Mucosa of descending colon (tissue), 3 donors: ENCODE data around the gene ERC2. TPM values are rescaled to one million over a fixed set of nuclear protein-coding genes. Genes with fewer than 3 reads are reported as not detected.
A peak's percentile ranks its signal among the peaks of the same experiment; 100 is the strongest.

Source experiments
- ATAC-seq: fragments of 200-7000 bp; cut with Tn5 transposase; one replicate; pipeline ENCODE4 v1.9.1; 2020; ENCODE audit warnings: mild to moderate bottlenecking, moderate library complexity
- DNase-seq, 3 donors: peaks; one replicate each; pipeline ENCODE4 v3.0.0-alpha.2; 2020
- H3K36me3 ChIP-seq: fragments of 200-600 bp; one replicate; pipeline ENCODE4 v1.8.0; 2021; ENCODE audit warnings: low read depth, mild to moderate bottlenecking
- H3K4me1 ChIP-seq: fragments of 200-600 bp; one replicate; pipeline ENCODE4 v1.8.0; 2021; ENCODE audit warnings: low read depth, mild to moderate bottlenecking
- H3K4me3 ChIP-seq: fragments of 200-600 bp; one replicate; pipeline ENCODE4 v1.8.0; 2021; ENCODE audit warnings: mild to moderate bottlenecking
- H3K9me3 ChIP-seq: fragments of 200-600 bp; one replicate; pipeline ENCODE4 v1.8.0; 2021; ENCODE audit warnings: mild to moderate bottlenecking
- CTCF ChIP-seq: fragments of 200-600 bp; IDR thresholded peaks from one replicate; pipeline ENCODE4 v1.8.0; 2022; ENCODE audit warnings: antibody characterized with exemption, mild to moderate bottlenecking
- intact Hi-C, 2 donors: fragments of 100-400 bp; cut with DNase I in 1 of 2; cut with micrococcal nuclease in 1 of 2; formaldehyde crosslinking; loops; one replicate each; pipeline versions ENCODE4 v1.11.0 to v1.11.1; 2022; cut with DNase I, micrococcal nuclease
- total RNA-seq, 3 donors: library from RNA; stranded (reverse); fragmentation: NEBNext Ultra II Directional in 2 of 3; extraction: Animal tissue kit (Norgen Biotek cat#: 25700) in 2 of 3; gene quantifications; one replicate each; pipeline versions ENCODE4 v1.2.1 to v1.2.4, GENCODE V29; 2021 to 2023
- donor health status: DM: no; HTN: no; CAD: no; lungs with moderate emphysema.
- donor health status: DM: no; HTN: no; CAD: no.
- donor health status: DM: no; HTN: yes; CAD: no.

ERC2 gene
- total RNA-seq, 3 donors from 2014 or later, result 0.06 to 1.8 (median 0.43) TPM

GRCh38 chr3:55795296-55795695 lies 673.0 kb downstream of the ERC2 start:
- no peak overlapping the region for H3K4me3 ChIP-seq
- no peaks in the 10 kb centered on the region for H3K4me1 ChIP-seq
- H3K36me3 ChIP-seq, result no peaks in the 10 kb centered on the region
- no peaks in the 10 kb centered on the region for H3K9me3 ChIP-seq
- intact Hi-C loops, result no loop called here
- DNase-seq (no peak), ATAC-seq (no peak)
- no peak for TF ChIP-seq CTCF

GRCh38 chr3:55792742-55793141 lies 675.5 kb downstream of the ERC2 start:
- no peak for ATAC-seq
- Histone ChIP-seq H3K9me3 (no peaks in the 10 kb centered on the region), H3K36me3 (no peaks in the 10 kb centered on the region), H3K4me3 (no peak overlapping the region), H3K4me1 (no peaks in the 10 kb centered on the region)
- intact Hi-C loops, result no loop called here
- no peak for TF ChIP-seq CTCF
- no peak for DNase-seq

- intact Hi-C loops, result no loop called here
- no peak overlapping the region for H3K4me3 ChIP-seq
- no peaks in the 10 kb centered on the region for H3K9me3 ChIP-seq
- no peak for ATAC-seq
- DNase-seq, result no peak
- no peak for TF ChIP-seq CTCF
- no peaks in the 10 kb centered on the region for H3K4me1 ChIP-seq
- no peaks in the 10 kb centered on the region for H3K36me3 ChIP-seq
Observed at GRCh38 chr3:55792009-55792408, 676.3 kb downstream of the ERC2 start.

- intact Hi-C loops, result no loop called here
Observed at GRCh38 chr3:55790596-55791350, 677.5 kb downstream of the ERC2 start.

GRCh38 chr3:55789516-55789915 lies 678.8 kb downstream of the ERC2 start:
- DNase-seq, result no peak
- Histone ChIP-seq H3K4me1 (no peaks in the 10 kb centered on the region), H3K9me3 (no peaks in the 10 kb centered on the region), H3K36me3 (no peaks in the 10 kb centered on the region), H3K4me3 (no peak overlapping the region)
- TF ChIP-seq CTCF, result no peak
- intact Hi-C loops, result no loop called here
- ATAC-seq, result no peak

More at GRCh38 chr3:55790596-55791350, 677.5 kb downstream of the ERC2 start:
- ATAC-seq (no peak), DNase-seq (no peak)
- Histone ChIP-seq H3K36me3 (no peaks in the 10 kb centered on the region), H3K9me3 (no peaks in the 10 kb centered on the region), H3K4me1 (no peaks in the 10 kb centered on the region), H3K4me3 (no peak overlapping the region)
- TF ChIP-seq CTCF, result no peak

GRCh38 chr3:55782807-55783206 lies 685.5 kb downstream of the ERC2 start:
- Histone ChIP-seq H3K4me1 (no peaks in the 10 kb centered on the region), H3K4me3 (no peak overlapping the region), H3K9me3 (no peaks in the 10 kb centered on the region), H3K36me3 (no peaks in the 10 kb centered on the region)
- DNase-seq (peak in 1 of 3 donors; percentile 3), ATAC-seq (peak; percentile 80)
- TF ChIP-seq CTCF, result no peak
- intact Hi-C loops, result no loop called here
